Peyer's patch (tissue), 4 donors: ENCODE data around the gene EBF4. TPM values are rescaled to one million over a fixed set of nuclear protein-coding genes. Genes with fewer than 3 reads are reported as not detected.

Source experiments
- DNase-seq, 3 donors: peaks; one replicate each; pipeline ENCODE4 v3.0.0-alpha.2; 2017 to 2019
- H3K27ac ChIP-seq, 4 donors: fragments of 200-600 bp; sonication (generic); one replicate each; pipeline ENCODE4 v1.5.1; 2016 to 2019
- H3K27me3 ChIP-seq, 2 donors: fragments of 200-600 bp; sonication (generic); one replicate each; pipeline ENCODE4 v1.5.1; 2019
- H3K36me3 ChIP-seq, 3 donors: fragments of 200-600 bp; sonication (generic); one replicate each; pipeline ENCODE4 v1.5.1; 2016 to 2019
- H3K4me1 ChIP-seq, 4 donors: fragments of 200-600 bp; sonication (generic); one replicate each; pipeline ENCODE4 v1.5.1; 2016 to 2019
- H3K4me3 ChIP-seq, 4 donors: fragments of 200-600 bp; sonication (generic); 1 replicate in 3 of 4; 2 replicates in 1 of 4; pipeline ENCODE4 v1.5.1; 2016 to 2019; ENCODE audit warnings: mild to moderate bottlenecking in 1 of 4
- H3K9me3 ChIP-seq, 4 donors: fragments of 200-600 bp; sonication (generic); one replicate each; pipeline ENCODE4 v1.5.1; 2016 to 2019; ENCODE audit warnings: mild to moderate bottlenecking in 1 of 4
- POLR2A ChIP-seq, 2 donors: fragments of 450-650 bp; IDR thresholded peaks; one replicate each; pipeline ENCODE4 v1.5.1; 2017; ENCODE audit warnings: antibody characterized with exemption in 2 of 2, mild to moderate bottlenecking in 2 of 2, moderate library complexity in 2 of 2
- total RNA-seq, 4 donors: library from RNA; depleted of rRNA; stranded (reverse); fragments of >200 nt; gene quantifications; one replicate each; pipeline ENCODE4 v1.1.0, GENCODE V29; 2016
- TF ChIP-seq, protein P1 (sequence below), 6 experiments: fragments of 450-650 bp in 4 of 6; fragments of 200-600 bp in 2 of 6; sonication (generic) in 1 of 6; IDR thresholded peaks; one replicate each; pipeline ENCODE4 v1.5.1; 2017 to 2019; ENCODE audit warnings: antibody characterized with exemption in 6 of 6, mild to moderate bottlenecking in 3 of 6, moderate library complexity in 1 of 6

Gene EBF4
- total RNA-seq, 4 donors from 2014 or later = 1.4 to 17.3 (median 5.1) TPM

DNA sequence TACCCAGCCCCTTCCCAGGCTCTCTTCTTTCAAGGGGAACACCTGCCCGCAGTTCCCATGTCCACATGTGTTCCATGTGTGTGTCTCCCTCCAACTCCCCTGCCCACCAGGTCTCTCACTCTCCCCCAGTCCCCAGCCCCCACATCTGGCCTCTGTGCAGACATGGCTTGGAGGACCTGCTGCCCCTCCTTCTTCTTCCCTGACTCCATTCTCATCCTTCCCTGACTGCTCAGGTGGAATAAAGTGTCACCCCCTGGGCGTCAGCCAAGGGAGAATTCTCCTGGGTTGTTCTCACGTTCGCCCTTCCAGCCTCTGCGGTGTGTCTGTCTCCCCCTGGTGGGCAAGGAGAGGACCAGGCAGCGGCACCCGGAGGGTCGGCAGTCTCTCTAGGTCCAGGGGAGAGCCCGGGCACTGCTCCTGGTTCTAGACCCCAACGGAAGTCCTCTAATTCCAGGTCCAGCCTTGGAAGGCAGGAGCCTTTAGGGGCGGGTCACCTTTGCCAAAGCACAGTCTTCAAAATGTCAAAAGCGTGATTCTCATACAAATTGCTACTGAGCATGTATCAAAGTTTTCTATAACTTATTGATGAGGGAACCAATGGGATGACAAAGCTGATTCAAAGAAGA, 50.5 kb downstream of the EBF4 start:
- H3K4me1 ChIP-seq = peaks cover 0 to 5% (median 2%) of the 10 kb centered on the region in 4 donors
- H3K27ac ChIP-seq = no peak overlapping the region
- TF ChIP-seq, protein P1, sequence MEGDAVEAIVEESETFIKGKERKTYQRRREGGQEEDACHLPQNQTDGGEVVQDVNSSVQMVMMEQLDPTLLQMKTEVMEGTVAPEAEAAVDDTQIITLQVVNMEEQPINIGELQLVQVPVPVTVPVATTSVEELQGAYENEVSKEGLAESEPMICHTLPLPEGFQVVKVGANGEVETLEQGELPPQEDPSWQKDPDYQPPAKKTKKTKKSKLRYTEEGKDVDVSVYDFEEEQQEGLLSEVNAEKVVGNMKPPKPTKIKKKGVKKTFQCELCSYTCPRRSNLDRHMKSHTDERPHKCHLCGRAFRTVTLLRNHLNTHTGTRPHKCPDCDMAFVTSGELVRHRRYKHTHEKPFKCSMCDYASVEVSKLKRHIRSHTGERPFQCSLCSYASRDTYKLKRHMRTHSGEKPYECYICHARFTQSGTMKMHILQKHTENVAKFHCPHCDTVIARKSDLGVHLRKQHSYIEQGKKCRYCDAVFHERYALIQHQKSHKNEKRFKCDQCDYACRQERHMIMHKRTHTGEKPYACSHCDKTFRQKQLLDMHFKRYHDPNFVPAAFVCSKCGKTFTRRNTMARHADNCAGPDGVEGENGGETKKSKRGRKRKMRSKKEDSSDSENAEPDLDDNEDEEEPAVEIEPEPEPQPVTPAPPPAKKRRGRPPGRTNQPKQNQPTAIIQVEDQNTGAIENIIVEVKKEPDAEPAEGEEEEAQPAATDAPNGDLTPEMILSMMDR (IDR thresholded peaks at IDR 0.05) = peak; percentile 17 to 77 (median 62)
- TF ChIP-seq POLR2A (IDR thresholded peaks at IDR 0.05) = no peak
- H3K36me3 ChIP-seq = no peaks in the 10 kb centered on the region
- no peaks in the 10 kb centered on the region for H3K27me3 ChIP-seq
- H3K4me3 ChIP-seq = no peak overlapping the region
- H3K9me3 ChIP-seq = no peaks in the 10 kb centered on the region
- DNase-seq = peak in 2 of 3 donors; percentile 59 to 76

DNA sequence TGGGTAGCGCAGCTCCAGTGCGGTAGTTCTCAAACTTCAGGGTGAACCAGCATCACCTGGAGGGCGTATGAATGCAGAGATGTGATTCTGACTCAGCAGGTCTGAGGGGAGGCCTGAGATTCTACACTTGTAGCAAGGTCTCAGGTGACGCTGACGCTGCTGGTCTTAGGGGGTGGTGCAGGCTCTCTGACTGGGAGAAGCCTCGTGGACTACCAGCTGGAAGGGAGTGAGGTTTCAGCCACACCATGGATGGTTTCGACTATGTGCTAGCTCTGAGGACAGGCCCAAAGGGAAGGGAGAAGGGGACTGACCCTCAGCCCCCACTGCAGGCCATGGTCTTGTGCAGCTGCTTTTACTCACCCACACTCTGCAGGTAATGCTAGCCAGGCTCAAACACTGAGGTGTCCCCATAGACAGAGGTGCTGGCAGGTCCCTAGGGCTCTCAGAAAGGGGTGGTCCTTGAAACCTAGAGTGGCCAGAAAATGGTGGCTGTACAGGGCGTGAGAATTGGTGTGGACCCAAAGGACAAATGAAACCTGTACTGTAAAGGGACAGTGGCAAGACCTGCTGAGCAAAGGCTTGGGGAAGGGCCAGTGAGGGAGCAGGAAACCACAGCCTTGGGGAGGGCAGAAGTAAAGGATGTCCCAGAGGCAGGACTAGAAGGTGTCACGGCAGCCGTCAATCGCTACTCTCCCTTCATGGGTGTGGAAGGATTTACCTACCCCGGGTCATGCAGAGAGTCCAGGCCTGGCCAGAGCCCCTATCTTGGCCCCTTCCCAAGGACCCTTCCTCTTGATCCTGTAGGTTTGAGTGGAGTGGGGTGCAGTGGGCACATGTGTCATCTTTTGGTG, 52.7 kb downstream of the EBF4 start:
- Histone ChIP-seq H3K27me3 (no peaks in the 10 kb centered on the region), H3K36me3 (no peaks in the 10 kb centered on the region), H3K9me3 (no peaks in the 10 kb centered on the region), H3K4me1 (peaks cover 0 to 11% (median 2%) of the 10 kb centered on the region in 4 donors), H3K27ac (no peak overlapping the region), H3K4me3 (no peak overlapping the region)
- TF ChIP-seq, protein P1 (IDR thresholded peaks at IDR 0.05) = no peak
- no peak for TF ChIP-seq POLR2A (IDR thresholded peaks at IDR 0.05)
- DNase-seq = peak in 1 of 3 donors; percentile 34

DNA sequence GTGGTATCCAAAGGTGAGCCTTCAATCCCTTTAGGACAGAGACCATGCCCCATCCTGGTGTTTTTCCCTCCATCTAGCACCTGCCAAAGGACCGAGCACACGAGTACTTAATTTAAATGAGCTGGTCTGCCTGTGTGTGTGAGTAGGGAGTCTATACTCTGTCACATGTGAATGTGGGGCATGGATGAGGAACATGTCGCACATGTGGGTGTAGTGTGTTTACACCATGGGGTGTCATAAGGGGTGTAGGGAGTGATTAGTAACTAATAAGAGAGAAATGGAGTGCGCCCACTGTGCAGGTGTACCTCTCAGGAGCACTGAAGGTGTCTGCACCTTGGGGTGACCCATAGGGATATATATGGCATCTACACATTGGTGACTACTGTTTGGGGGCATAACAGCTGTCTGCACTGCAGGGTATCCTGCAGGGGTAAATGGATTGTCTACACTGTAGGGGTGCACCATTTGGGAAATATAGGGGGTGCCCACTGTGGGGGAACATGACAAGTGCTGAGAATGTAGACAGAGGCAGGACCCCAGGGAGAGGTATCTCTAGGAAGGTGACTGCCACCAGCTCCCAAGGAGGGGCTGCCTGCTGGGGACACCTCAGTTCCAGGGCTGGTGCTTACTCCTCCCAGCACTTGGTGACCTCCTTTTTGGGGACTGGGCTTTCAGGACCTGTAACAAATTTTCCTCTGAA, 53.5 kb downstream of the EBF4 start:
- no peak overlapping the region for H3K4me3 ChIP-seq
- TF ChIP-seq, protein P1 (IDR thresholded peaks at IDR 0.05) = no peak
- no peak for TF ChIP-seq POLR2A (IDR thresholded peaks at IDR 0.05)
- H3K27me3 ChIP-seq = no peaks in the 10 kb centered on the region
- H3K4me1 ChIP-seq = peaks cover 0 to 19% (median 5%) of the 10 kb centered on the region in 4 donors
- no peak overlapping the region for H3K27ac ChIP-seq
- H3K9me3 ChIP-seq = no peaks in the 10 kb centered on the region
- peak in 1 of 3 donors; percentile 33 for DNase-seq
- no peaks in the 10 kb centered on the region for H3K36me3 ChIP-seq

DNA sequence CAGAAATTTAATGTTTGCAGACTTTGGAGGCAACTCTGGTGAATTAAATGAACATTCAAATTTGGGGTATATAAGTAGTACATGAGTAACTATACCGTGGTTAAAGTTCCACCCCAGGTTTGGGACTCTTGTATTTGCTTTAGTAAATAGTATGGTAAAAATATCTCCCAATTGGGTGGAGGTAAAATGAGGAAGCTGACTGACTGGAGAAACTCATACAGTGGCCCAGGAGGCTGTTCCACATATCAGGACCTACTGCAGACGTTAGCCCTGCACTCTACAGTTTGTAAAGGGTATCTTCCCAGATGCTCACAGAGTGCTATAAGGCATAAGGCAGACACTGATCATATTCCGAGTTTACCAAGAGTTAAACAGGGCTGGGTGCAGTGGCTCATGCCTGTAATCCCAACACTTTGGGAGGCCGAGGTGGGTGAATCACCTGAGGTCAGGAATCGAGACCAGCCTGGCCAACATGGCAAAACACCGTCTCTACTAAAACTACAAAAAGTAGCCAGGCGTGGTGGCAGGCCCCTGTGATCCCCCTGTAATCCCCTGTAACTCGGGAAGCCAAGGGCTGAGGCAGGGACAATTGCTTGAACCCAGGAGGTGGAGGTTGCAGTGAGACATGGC, 54.2 kb downstream of the EBF4 start:
- peak in 1 of 3 donors; percentile 24 for DNase-seq
- peaks cover 0 to 25% (median 10%) of the 10 kb centered on the region in 4 donors for H3K4me1 ChIP-seq
- no peaks in the 10 kb centered on the region for H3K27me3 ChIP-seq

More for the DNA sequence above, 54.2 kb downstream of the EBF4 start:
- no peak overlapping the region for H3K4me3 ChIP-seq
- H3K36me3 ChIP-seq = no peaks in the 10 kb centered on the region
- no peaks in the 10 kb centered on the region for H3K9me3 ChIP-seq
- TF ChIP-seq POLR2A (IDR thresholded peaks at IDR 0.05) = no peak
- TF ChIP-seq, protein P1 (IDR thresholded peaks at IDR 0.05) = no peak
- no peak overlapping the region for H3K27ac ChIP-seq
